Neural progenitor cell (in vitro differentiated cells): Measurements from ENCODE around the gene PKNOX2. TPM values are rescaled to one million over a fixed set of nuclear protein-coding genes. Genes with fewer than 3 reads are reported as not detected.

Experiments used
- DNase-seq: peaks from one replicate; pipeline ENCODE4 v3.0.0-alpha.2; 2016; ENCODE audit warnings: low spot score
- H2AFZ ChIP-seq: fragments of 200-600 bp; sonication (generic); replicated peaks from 2 replicates; pipeline ENCODE4 v1.6.1; 2016; ENCODE audit warnings: antibody characterized with exemption
- H3F3A ChIP-seq: fragments of 200-600 bp; sonication (generic); 2 replicates; pipeline ENCODE4 v1.6.1; 2016; ENCODE audit warnings: antibody characterized with exemption, low read depth
- H3K27ac ChIP-seq: fragments of 200-600 bp; sonication (generic); 2 replicates; pipeline ENCODE4 v1.5.1; 2016; ENCODE audit warnings: mild to moderate bottlenecking
- H3K27me3 ChIP-seq: fragments of 200-600 bp; sonication (generic); 2 replicates; pipeline ENCODE4 v1.6.1; 2016; ENCODE audit warnings: mild to moderate bottlenecking, moderate library complexity
- H3K36me3 ChIP-seq: fragments of 200-600 bp; sonication (generic); 2 replicates; pipeline ENCODE4 v1.5.1; 2016
- H3K4me1 ChIP-seq: fragments of 200-600 bp; sonication (generic); 2 replicates; pipeline ENCODE4 v1.6.1; 2016; ENCODE audit warnings: mixed run types
- H3K4me2 ChIP-seq: fragments of 200-600 bp; sonication (generic); 2 replicates; pipeline ENCODE4 v1.6.1; 2016
- H3K4me3 ChIP-seq: fragments of 200-600 bp; sonication (generic); 2 replicates; pipeline ENCODE4 v1.5.1; 2016
- H3K79me2 ChIP-seq: fragments of 200-600 bp; sonication (generic); 2 replicates; pipeline ENCODE4 v1.6.1; 2016; ENCODE audit warnings: low read depth
- H3K9ac ChIP-seq: fragments of 200-600 bp; sonication (generic); 2 replicates; pipeline ENCODE4 v1.6.1; 2016
- H3K9me3 ChIP-seq: fragments of 200-600 bp; sonication (generic); 2 replicates; pipeline ENCODE4 v1.5.1; 2016; ENCODE audit warnings: low read depth
- H4K20me1 ChIP-seq: fragments of 200-600 bp; sonication (generic); 2 replicates; pipeline ENCODE4 v1.6.1; 2016; ENCODE audit warnings: low read depth
- H3K27ac Mint-ChIP-seq: 3 replicates; pipeline ENCODE4 v1.8.0; 2021; ENCODE audit warnings: mixed read lengths
- H3K27me3 Mint-ChIP-seq: 2 replicates; pipeline ENCODE4 v1.8.0; 2022; ENCODE audit warnings: low read depth, mild to moderate bottlenecking, inconsistent platforms, moderate library complexity, mixed read lengths; ENCODE audit not compliant: insufficient read depth
- H3K36me3 Mint-ChIP-seq: 3 replicates; pipeline ENCODE4 v1.8.0; 2021; ENCODE audit warnings: mixed read lengths
- H3K4me1 Mint-ChIP-seq: 3 replicates; pipeline ENCODE4 v1.8.0; 2021; ENCODE audit warnings: mixed read lengths
- H3K4me3 Mint-ChIP-seq: 3 replicates; pipeline ENCODE4 v1.8.0; 2021; ENCODE audit warnings: mild to moderate bottlenecking, moderate library complexity, mixed read lengths
- H3K9me3 Mint-ChIP-seq: 3 replicates; pipeline ENCODE4 v1.8.0; 2020; ENCODE audit warnings: mixed read lengths
- CTCF ChIP-seq: fragments of 200-600 bp; sonication (generic); IDR thresholded peaks from 2 replicates; pipeline ENCODE4 v1.5.1; 2017; ENCODE audit warnings: antibody characterized with exemption, mild to moderate bottlenecking
- EZH2 ChIP-seq: fragments of 200-600 bp; sonication (generic); IDR thresholded peaks from 2 replicates; pipeline ENCODE4 v1.6.1; 2017; ENCODE audit warnings: antibody characterized with exemption, mild to moderate bottlenecking, moderate library complexity
- EZH2phosphoT487 ChIP-seq: fragments of 200-600 bp; sonication (generic); IDR thresholded peaks from 2 replicates; pipeline ENCODE4 v1.6.1; 2017; ENCODE audit warnings: antibody characterized with exemption
- total RNA-seq: library from RNA; depleted of rRNA; stranded (reverse); fragments of >200 nt; gene quantifications from 2 replicates; pipeline ENCODE4 v1.2.3, GENCODE V29; 2015; ENCODE audit warnings: low replicate concordance

The PKNOX2 gene
- total RNA-seq, 1 donor from 2014 or later, result 4.3 TPM

- no peak for TF ChIP-seq CTCF
- peak; percentile 23 for TF ChIP-seq EZH2phosphoT487
- no peak for TF ChIP-seq EZH2
- Histone ChIP-seq H3K27me3 (peaks cover 14% of the 10 kb centered on the region), H2AFZ (peak overlapping the region; percentile 63), H3K4me1 (peaks cover 59% of the 10 kb centered on the region), H3K4me3 (peak overlapping the region; percentile 88), H3K9ac (peak overlapping the region; percentile 48), H4K20me1 (peaks cover 33% of the 10 kb centered on the region), H3F3A (peaks cover 76% of the 10 kb centered on the region), H3K36me3 (no peaks in the 10 kb centered on the region), H3K9me3 (no peaks in the 10 kb centered on the region), H3K27ac (no peak overlapping the region), H3K79me2 (peaks cover 46% of the 10 kb centered on the region), H3K4me2 (peak overlapping the region; percentile 95)
- Mint-ChIP-seq H3K4me3 (peak overlapping the region; percentile 100), H3K27ac (peak overlapping the region; percentile 100), H3K27me3 (peaks cover 12% of the 10 kb centered on the region), H3K9me3 (no peaks in the 10 kb centered on the region), H3K36me3 (peaks cover 5% of the 10 kb centered on the region), H3K4me1 (peaks cover 67% of the 10 kb centered on the region)
- peak; percentile 56 for DNase-seq
Observed at GRCh38 chr11:125165843-125166763, 1.6 kb downstream of the PKNOX2 start.

- H3K9me3 ChIP-seq, result no peaks in the 10 kb centered on the region
- no peak overlapping the region for H3K27ac ChIP-seq
- H3K36me3 ChIP-seq, result no peaks in the 10 kb centered on the region
- peak overlapping the region; percentile 88 for H3K4me3 ChIP-seq
- H3K4me1 ChIP-seq, result peaks cover 66% of the 10 kb centered on the region
- H3K4me2 ChIP-seq, result peak overlapping the region; percentile 95
- no peak overlapping the region for H2AFZ ChIP-seq
- Mint-ChIP-seq H3K4me3 (peak overlapping the region; percentile 100), H3K27ac (peak overlapping the region; percentile 91), H3K9me3 (no peaks in the 10 kb centered on the region), H3K36me3 (peaks cover 10% of the 10 kb centered on the region), H3K27me3 (peaks cover 12% of the 10 kb centered on the region), H3K4me1 (peaks cover 74% of the 10 kb centered on the region)
- H4K20me1 ChIP-seq, result peaks cover 39% of the 10 kb centered on the region
- H3K27me3 ChIP-seq, result peaks cover 14% of the 10 kb centered on the region
- no peak overlapping the region for H3K9ac ChIP-seq
- TF ChIP-seq EZH2, result no peak
- no peak for TF ChIP-seq EZH2phosphoT487
- no peak for TF ChIP-seq CTCF
- no peak for DNase-seq
- H3F3A ChIP-seq, result peaks cover 78% of the 10 kb centered on the region
- H3K79me2 ChIP-seq, result peaks cover 46% of the 10 kb centered on the region
Observed at GRCh38 chr11:125166764-125167291, 2.3 kb downstream of the PKNOX2 start.

- H3K4me3 ChIP-seq, result peak overlapping the region; percentile 88
- H3K27ac ChIP-seq, result peak overlapping the region; percentile 2
- no peak for TF ChIP-seq EZH2phosphoT487
- no peak for TF ChIP-seq EZH2
- no peak for TF ChIP-seq CTCF
- peaks cover 39% of the 10 kb centered on the region for H4K20me1 ChIP-seq
- Mint-ChIP-seq H3K36me3 (peaks cover 11% of the 10 kb centered on the region), H3K9me3 (no peaks in the 10 kb centered on the region), H3K4me3 (peak overlapping the region; percentile 100), H3K27ac (peak overlapping the region; percentile 91), H3K27me3 (peaks cover 12% of the 10 kb centered on the region), H3K4me1 (peaks cover 72% of the 10 kb centered on the region)
- DNase-seq, result peak; percentile 87
- H2AFZ ChIP-seq, result no peak overlapping the region
- H3K36me3 ChIP-seq, result no peaks in the 10 kb centered on the region
- peaks cover 74% of the 10 kb centered on the region for H3F3A ChIP-seq
- H3K9me3 ChIP-seq, result no peaks in the 10 kb centered on the region
- H3K4me1 ChIP-seq, result peaks cover 64% of the 10 kb centered on the region
- no peak overlapping the region for H3K9ac ChIP-seq
- H3K79me2 ChIP-seq, result peaks cover 46% of the 10 kb centered on the region
- peaks cover 14% of the 10 kb centered on the region for H3K27me3 ChIP-seq
- peak overlapping the region; percentile 95 for H3K4me2 ChIP-seq
Observed at GRCh38 chr11:125167292-125167953, 2.9 kb downstream of the PKNOX2 start.
